Vagina (tissue), 2 donors: ENCODE measurements around the gene PRUNE2.
"Not testable (repeated sequence)": the region's sequence is repeated elsewhere in the genome, so short reads cannot be mapped to it uniquely, and the experiment has no call there.

ENCODE experiments used
- POLR2A ChIP-seq, 2 donors: fragments of 450-650 bp; IDR thresholded peaks; one replicate each; pipeline ENCODE4 v1.6.1; 2017; ENCODE audit warnings: antibody characterized with exemption in 2 of 2, mild to moderate bottlenecking in 2 of 2, moderate library complexity in 2 of 2
- POLR2AphosphoS5 ChIP-seq, 2 donors: sonication (generic); formaldehyde crosslinking; IDR thresholded peaks; one replicate each; pipeline ENCODE4 v1.9.0; 2017; ENCODE audit warnings: antibody characterized with exemption in 2 of 2, mild to moderate bottlenecking in 2 of 2, low read depth in 1 of 2; ENCODE audit not compliant: insufficient read depth in 1 of 2
- TF ChIP-seq, protein P1 (sequence below), 3 experiments: fragments of 450-650 bp in 2 of 3; fragments of 200-600 bp in 1 of 3; sonication (generic) in 1 of 3; IDR thresholded peaks; one replicate each; pipeline ENCODE4 v1.5.1; 2017 to 2019; ENCODE audit warnings: antibody characterized with exemption in 3 of 3, mild to moderate bottlenecking in 2 of 3, moderate library complexity in 2 of 3

DNA sequence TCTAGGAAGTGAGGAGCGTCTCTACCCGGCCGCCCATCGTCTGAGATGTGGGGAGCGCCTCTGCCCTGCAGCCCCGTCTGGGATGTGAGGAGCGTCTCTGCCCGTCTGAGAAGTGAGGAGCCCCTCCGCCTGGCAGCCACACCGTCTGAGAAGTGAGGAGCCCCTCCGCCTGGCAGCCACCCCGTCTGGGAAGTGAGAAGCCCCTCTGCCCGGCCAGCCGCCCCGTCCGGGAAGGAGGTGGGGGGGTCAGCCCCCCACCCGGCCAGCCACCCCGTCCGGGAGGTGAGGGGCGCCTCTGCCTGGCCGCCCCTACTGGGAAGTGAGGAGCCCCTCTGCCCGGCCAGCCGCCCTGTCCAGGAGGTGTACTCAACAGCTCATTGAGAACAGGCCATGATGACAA, 49.5 kb upstream of the PRUNE2 start:
- TF ChIP-seq POLR2A (IDR thresholded peaks at IDR 0.05); POLR2AphosphoS5 (IDR thresholded peaks at IDR 0.05; ENCODE audit: insufficient read depth in 1 of 2, low read depth in 1 of 2): not testable (repeated sequence)
- TF ChIP-seq, protein P1, sequence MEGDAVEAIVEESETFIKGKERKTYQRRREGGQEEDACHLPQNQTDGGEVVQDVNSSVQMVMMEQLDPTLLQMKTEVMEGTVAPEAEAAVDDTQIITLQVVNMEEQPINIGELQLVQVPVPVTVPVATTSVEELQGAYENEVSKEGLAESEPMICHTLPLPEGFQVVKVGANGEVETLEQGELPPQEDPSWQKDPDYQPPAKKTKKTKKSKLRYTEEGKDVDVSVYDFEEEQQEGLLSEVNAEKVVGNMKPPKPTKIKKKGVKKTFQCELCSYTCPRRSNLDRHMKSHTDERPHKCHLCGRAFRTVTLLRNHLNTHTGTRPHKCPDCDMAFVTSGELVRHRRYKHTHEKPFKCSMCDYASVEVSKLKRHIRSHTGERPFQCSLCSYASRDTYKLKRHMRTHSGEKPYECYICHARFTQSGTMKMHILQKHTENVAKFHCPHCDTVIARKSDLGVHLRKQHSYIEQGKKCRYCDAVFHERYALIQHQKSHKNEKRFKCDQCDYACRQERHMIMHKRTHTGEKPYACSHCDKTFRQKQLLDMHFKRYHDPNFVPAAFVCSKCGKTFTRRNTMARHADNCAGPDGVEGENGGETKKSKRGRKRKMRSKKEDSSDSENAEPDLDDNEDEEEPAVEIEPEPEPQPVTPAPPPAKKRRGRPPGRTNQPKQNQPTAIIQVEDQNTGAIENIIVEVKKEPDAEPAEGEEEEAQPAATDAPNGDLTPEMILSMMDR (IDR thresholded peaks at IDR 0.05): not testable (repeated sequence)
